SK-N-DZ (cell line): Measurements from ENCODE around the gene AGR2.
A peak's percentile ranks its signal among the peaks of the same experiment; 100 is the strongest.
"Not testable (repeated sequence)": the region's sequence is repeated elsewhere in the genome, so short reads cannot be mapped to it uniquely, and the experiment has no call there.

ENCODE experiments used
- DNase-seq: peaks from one replicate; pipeline ENCODE4 v3.0.0-alpha.2; 2015; ENCODE audit warnings: low spot score

Gene AGR2

DNA sequence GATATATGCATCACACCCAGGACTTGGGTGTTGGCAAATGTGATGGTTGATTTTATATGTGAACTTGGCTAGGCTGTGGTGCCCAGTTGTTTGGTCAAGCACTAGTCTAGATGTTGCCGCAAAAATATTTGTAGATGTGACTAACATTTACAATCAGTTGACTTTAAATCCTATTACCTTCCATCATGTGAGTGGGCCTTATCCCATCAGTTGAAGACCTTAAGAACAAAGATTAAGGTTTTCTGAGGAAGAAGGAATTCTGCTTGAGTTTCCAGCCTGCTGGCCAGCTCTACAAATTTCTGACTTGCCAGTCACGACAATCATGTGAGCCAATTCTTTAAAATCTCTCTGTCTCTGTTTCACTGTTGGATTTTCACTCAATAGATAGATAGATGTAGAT lies 30.9 kb downstream of the AGR2 start:
- DNase-seq = no peak

GRCh38 chr7:16773326-16773725 lies 31.5 kb downstream of the AGR2 start:
- DNase-seq = no peak

DNA sequence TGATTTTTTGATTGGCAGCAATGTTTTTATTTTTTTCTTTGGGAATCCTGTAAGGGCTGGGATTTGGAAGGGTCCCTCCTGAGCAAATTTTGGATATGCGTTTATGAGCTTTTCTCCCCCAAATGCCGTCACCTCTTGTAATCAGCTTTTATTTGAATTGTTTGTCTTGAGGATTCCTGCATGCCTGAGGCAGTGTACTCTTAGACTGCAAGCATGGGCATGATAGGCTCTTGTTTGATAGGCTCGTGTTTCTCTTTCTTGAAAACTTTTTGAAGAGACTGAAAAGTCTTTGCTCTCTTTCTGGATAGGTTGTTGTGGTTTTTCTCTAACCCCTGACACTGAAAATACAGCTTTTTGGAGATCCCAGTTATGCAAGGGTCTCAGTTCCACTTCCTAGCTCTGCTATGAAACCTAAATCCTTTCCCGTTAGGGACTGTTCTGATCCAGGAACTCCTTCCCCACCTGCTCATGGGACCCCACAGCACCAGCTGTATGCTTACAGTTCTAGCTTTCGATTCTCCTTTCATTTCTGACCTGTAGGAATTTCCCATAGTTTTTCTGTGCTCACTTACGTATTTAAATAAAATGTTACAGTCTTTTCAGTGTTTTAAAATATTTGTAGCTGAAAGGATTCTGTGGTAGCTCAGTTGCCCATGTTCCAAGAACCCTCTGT lies 34.0 kb downstream of the AGR2 start:
- no peak for DNase-seq

DNA sequence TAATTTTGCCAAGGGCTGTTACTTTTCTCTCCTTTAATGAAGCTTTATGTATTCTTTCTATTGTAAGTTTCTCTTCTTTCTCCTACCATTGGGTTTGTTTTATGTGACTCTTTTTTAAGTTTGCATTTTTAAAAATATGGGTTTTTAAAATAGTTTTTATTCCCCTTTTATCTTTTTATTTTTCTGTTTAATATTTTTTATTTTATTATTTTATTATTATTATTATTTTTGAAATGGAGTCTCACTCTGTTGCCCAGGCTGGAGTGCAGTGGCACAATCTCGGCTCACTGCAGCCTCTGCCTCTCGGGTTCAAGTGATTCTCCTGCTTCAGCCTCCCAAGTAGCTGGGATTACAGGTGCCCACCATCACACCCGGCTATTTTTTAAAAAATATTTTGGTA lies 34.8 kb downstream of the AGR2 start:
- DNase-seq = not testable (repeated sequence)

- DNase-seq = no peak
Observed at GRCh38 chr7:16765436-16765859, 39.4 kb downstream of the AGR2 start.

GRCh38 chr7:16764942-16765341 lies 39.9 kb downstream of the AGR2 start:
- DNase-seq = no peak

DNA sequence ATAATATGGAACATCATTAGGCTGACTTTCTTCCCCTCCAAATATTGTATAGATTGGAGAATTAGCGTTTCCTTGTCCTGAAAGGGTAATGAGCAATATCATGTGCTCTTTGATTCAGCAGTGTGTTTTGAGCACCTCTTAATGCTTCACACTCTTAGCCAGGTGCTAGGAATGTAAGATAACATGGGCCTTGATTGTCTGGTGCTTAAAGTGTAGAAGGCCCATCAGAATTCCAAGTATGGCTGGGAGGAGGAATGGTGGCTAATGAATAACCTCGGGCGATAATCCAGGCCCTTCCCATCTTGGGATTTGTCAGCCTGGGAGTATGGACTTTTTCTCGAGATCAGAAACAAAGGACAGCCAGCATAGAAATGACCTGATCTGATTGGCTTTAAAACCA lies 42.6 kb downstream of the AGR2 start:
- no peak for DNase-seq

GRCh38 chr7:16759840-16760239 lies 45.0 kb downstream of the AGR2 start:
- no peak for DNase-seq

- no peak for DNase-seq
Observed at GRCh38 chr7:16758631-16759611, 45.9 kb downstream of the AGR2 start.

- no peak for DNase-seq
Observed at GRCh38 chr7:16758036-16758435, 46.8 kb downstream of the AGR2 start.

GRCh38 chr7:16755397-16755796 lies 49.4 kb downstream of the AGR2 start:
- DNase-seq = no peak

GRCh38 chr7:16754856-16755317 lies 49.9 kb downstream of the AGR2 start:
- DNase-seq = no peak

- peak; percentile 62 for DNase-seq
Observed at GRCh38 chr7:16753932-16754855, 50.6 kb downstream of the AGR2 start.

- DNase-seq = peak; percentile 90
Observed at GRCh38 chr7:16753102-16753931, 51.5 kb downstream of the AGR2 start, which contains the start of gene TSPAN13. Gene TSPAN13 (plus strand): TSS chr7:16753755. CDS start chr7:16753968, 213 bp downstream.

GRCh38 chr7:16747102-16747501 lies 57.7 kb downstream of the AGR2 start:
- DNase-seq = no peak

GRCh38 chr7:16745645-16746044 lies 59.2 kb downstream of the AGR2 start:
- no peak for DNase-seq

- DNase-seq = no peak
Observed at GRCh38 chr7:16744518-16745250, 60.1 kb downstream of the AGR2 start.

DNA sequence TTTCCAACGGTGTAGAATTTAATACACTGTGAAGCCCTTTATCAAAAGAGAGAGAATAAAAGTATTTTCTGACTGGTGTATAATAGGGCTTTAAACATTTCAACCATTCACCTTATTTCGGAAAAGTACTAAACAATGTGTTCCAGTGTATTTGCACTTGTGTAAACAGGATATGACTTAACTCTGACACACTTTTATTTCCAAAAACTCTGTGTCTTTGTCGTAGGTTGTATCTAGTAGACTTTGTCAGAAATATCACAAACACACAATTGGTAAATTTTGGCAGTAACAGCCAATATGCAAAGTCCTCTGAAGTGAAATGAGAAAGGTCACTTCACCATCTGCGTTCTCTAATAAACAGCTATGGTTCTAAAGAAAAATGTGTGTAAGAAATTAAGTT lies 61.6 kb downstream of the AGR2 start:
- no peak for DNase-seq

GRCh38 chr7:16742547-16742946 lies 62.3 kb downstream of the AGR2 start:
- DNase-seq = no peak
